ENCODE data around the gene NAT10.
A peak's percentile ranks its signal among the peaks of the same experiment; 100 is the strongest.

Gene NAT10

GRCh38 chr11:34188181-34188580, 82.8 kb downstream of the NAT10 start:
- no peak for DNase-seq (ENCODE audit: low read depth in 2 of 2)

GRCh38 chr11:34189191-34189590, 83.8 kb downstream of the NAT10 start:
- no peak for DNase-seq (ENCODE audit: low read depth in 2 of 2)

- DNase-seq (ENCODE audit: low read depth in 2 of 2): no peak
Observed at GRCh38 chr11:34190192-34191139, 85.0 kb downstream of the NAT10 start.

- no peak for DNase-seq (ENCODE audit: low read depth in 2 of 2)
Observed at GRCh38 chr11:34191578-34191977, 86.1 kb downstream of the NAT10 start.

- peak; percentile 52 to 58 for DNase-seq (ENCODE audit: low read depth in 2 of 2)
Observed at GRCh38 chr11:34192481-34193401, 87.3 kb downstream of the NAT10 start.

GRCh38 chr11:34194576-34195335, 89.3 kb downstream of the NAT10 start:
- DNase-seq (ENCODE audit: low read depth in 2 of 2): peak in 1 of 2 experiments; percentile 25

Data from fibroblast of skin of left biceps (primary cell).